Measurements from ENCODE around the gene GABBR2. TPM values are rescaled to one million over a fixed set of nuclear protein-coding genes. Genes with fewer than 3 reads are reported as not detected.

Gene GABBR2
- total and polyA plus RNA-seq, 2 experiments from 2014 or later = 0.89 to 1.3 TPM

DNA sequence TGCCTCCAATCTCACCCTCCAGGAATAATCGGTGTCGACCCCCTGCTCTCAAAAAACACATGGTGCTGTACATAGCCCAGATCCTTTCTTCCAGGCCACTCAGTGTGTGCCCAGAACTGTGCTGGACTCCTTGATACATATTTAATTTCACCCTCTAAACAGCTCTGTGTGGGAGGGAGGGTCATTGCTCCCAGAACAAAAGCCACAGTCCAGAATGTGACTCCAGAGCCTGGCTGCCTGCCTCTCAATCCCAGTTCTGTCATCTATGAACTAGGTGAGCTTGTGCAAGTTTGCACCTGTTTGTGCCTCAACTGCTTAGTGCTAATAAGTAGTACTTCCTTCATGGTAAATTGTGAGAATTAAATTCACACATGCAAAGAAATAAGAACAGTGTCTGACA lies 93.1 kb downstream of the GABBR2 start:
- no peak for TF ChIP-seq POLR2AphosphoS5 (IDR thresholded peaks at IDR 0.05; ENCODE audit: low read depth)
- no peak overlapping the region for H3K27ac Mint-ChIP-seq
- peaks cover 6% of the 10 kb centered on the region; the same call in 1 of the 2 replicates for H3K9me2 ChIP-seq (ENCODE audit: insufficient read depth)
- no peaks in the 10 kb centered on the region for H3K36me3 Mint-ChIP-seq (ENCODE audit: low read depth)
- no peak for DNase-seq (ENCODE audit: low spot score)
- no peak overlapping the region for H2AFZ ChIP-seq
- no peaks in the 10 kb centered on the region for H3K4me1 ChIP-seq (ENCODE audit: insufficient read depth)
- no peaks in the 10 kb centered on the region for H3F3A ChIP-seq (replicated peaks; ENCODE audit: low read depth)
- no peak overlapping the region for H3K4me2 ChIP-seq
- H3K4me3 ChIP-seq = no peak overlapping the region
- peaks cover 4% of the 10 kb centered on the region for H3K27me3 Mint-ChIP-seq (ENCODE audit: insufficient read depth, low read depth, poor library complexity)
- H3K4me1 Mint-ChIP-seq = peaks cover 4% of the 10 kb centered on the region; the same call in 1 of the 3 replicates
- ATAC-seq = no peak
- no peaks in the 10 kb centered on the region for H4K20me1 ChIP-seq (replicated peaks; ENCODE audit: insufficient read depth)
- no peaks in the 10 kb centered on the region for H3K36me3 ChIP-seq (ENCODE audit: insufficient read depth)
- no peaks in the 10 kb centered on the region for H3K27me3 ChIP-seq (ENCODE audit: insufficient read depth)
- H3K27ac ChIP-seq (ENCODE audit: low read depth) = no peak overlapping the region
- no peaks in the 10 kb centered on the region for H3K79me2 ChIP-seq (replicated peaks; ENCODE audit: insufficient read depth)
- no peak overlapping the region for H3K4me3 Mint-ChIP-seq
- H3K9me3 Mint-ChIP-seq = no peaks in the 10 kb centered on the region

DNA sequence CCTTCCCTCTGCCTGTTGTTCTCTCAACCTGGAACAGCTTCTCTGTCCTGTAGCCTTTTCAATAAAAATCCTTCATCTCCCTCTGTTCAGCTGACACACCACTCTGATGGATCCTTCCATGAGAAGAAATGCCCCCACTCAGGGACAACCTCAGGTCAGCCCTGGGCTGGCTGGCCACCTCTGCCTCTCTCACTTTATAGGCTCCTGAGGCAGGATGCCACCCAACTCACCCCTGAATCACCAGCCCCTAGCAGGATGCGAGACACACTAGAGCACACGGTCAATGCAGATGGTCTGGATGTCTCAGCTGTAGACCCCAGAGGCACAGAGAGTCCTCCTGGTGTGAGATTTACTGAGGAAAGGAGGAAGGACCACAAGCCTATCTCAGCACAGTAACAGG lies 93.8 kb downstream of the GABBR2 start:
- TF ChIP-seq STAT1 (IDR thresholded peaks at IDR 0.05; ENCODE audit: unreplicated experiment) = no peak
- TF ChIP-seq, protein P1, sequence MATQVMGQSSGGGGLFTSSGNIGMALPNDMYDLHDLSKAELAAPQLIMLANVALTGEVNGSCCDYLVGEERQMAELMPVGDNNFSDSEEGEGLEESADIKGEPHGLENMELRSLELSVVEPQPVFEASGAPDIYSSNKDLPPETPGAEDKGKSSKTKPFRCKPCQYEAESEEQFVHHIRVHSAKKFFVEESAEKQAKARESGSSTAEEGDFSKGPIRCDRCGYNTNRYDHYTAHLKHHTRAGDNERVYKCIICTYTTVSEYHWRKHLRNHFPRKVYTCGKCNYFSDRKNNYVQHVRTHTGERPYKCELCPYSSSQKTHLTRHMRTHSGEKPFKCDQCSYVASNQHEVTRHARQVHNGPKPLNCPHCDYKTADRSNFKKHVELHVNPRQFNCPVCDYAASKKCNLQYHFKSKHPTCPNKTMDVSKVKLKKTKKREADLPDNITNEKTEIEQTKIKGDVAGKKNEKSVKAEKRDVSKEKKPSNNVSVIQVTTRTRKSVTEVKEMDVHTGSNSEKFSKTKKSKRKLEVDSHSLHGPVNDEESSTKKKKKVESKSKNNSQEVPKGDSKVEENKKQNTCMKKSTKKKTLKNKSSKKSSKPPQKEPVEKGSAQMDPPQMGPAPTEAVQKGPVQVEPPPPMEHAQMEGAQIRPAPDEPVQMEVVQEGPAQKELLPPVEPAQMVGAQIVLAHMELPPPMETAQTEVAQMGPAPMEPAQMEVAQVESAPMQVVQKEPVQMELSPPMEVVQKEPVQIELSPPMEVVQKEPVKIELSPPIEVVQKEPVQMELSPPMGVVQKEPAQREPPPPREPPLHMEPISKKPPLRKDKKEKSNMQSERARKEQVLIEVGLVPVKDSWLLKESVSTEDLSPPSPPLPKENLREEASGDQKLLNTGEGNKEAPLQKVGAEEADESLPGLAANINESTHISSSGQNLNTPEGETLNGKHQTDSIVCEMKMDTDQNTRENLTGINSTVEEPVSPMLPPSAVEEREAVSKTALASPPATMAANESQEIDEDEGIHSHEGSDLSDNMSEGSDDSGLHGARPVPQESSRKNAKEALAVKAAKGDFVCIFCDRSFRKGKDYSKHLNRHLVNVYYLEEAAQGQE (IDR thresholded peaks at IDR 0.05; ENCODE audit: unreplicated experiment) = no peak
- no peak for TF ChIP-seq JUNB (IDR thresholded peaks at IDR 0.05; ENCODE audit: unreplicated experiment)
- TF ChIP-seq, protein P2, sequence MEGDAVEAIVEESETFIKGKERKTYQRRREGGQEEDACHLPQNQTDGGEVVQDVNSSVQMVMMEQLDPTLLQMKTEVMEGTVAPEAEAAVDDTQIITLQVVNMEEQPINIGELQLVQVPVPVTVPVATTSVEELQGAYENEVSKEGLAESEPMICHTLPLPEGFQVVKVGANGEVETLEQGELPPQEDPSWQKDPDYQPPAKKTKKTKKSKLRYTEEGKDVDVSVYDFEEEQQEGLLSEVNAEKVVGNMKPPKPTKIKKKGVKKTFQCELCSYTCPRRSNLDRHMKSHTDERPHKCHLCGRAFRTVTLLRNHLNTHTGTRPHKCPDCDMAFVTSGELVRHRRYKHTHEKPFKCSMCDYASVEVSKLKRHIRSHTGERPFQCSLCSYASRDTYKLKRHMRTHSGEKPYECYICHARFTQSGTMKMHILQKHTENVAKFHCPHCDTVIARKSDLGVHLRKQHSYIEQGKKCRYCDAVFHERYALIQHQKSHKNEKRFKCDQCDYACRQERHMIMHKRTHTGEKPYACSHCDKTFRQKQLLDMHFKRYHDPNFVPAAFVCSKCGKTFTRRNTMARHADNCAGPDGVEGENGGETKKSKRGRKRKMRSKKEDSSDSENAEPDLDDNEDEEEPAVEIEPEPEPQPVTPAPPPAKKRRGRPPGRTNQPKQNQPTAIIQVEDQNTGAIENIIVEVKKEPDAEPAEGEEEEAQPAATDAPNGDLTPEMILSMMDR (conservative IDR thresholded peaks at IDR 0.05; ENCODE audit: low read depth in 2 of 2) = no peak
- no peak for TF ChIP-seq ZNF331 (CRISPR knock-in tag; IDR thresholded peaks at IDR 0.05; ENCODE audit: low read depth)
- TF ChIP-seq, protein P3, sequence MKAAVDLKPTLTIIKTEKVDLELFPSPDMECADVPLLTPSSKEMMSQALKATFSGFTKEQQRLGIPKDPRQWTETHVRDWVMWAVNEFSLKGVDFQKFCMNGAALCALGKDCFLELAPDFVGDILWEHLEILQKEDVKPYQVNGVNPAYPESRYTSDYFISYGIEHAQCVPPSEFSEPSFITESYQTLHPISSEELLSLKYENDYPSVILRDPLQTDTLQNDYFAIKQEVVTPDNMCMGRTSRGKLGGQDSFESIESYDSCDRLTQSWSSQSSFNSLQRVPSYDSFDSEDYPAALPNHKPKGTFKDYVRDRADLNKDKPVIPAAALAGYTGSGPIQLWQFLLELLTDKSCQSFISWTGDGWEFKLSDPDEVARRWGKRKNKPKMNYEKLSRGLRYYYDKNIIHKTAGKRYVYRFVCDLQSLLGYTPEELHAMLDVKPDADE (IDR thresholded peaks at IDR 0.05) = no peak
- TF ChIP-seq, protein P4, sequence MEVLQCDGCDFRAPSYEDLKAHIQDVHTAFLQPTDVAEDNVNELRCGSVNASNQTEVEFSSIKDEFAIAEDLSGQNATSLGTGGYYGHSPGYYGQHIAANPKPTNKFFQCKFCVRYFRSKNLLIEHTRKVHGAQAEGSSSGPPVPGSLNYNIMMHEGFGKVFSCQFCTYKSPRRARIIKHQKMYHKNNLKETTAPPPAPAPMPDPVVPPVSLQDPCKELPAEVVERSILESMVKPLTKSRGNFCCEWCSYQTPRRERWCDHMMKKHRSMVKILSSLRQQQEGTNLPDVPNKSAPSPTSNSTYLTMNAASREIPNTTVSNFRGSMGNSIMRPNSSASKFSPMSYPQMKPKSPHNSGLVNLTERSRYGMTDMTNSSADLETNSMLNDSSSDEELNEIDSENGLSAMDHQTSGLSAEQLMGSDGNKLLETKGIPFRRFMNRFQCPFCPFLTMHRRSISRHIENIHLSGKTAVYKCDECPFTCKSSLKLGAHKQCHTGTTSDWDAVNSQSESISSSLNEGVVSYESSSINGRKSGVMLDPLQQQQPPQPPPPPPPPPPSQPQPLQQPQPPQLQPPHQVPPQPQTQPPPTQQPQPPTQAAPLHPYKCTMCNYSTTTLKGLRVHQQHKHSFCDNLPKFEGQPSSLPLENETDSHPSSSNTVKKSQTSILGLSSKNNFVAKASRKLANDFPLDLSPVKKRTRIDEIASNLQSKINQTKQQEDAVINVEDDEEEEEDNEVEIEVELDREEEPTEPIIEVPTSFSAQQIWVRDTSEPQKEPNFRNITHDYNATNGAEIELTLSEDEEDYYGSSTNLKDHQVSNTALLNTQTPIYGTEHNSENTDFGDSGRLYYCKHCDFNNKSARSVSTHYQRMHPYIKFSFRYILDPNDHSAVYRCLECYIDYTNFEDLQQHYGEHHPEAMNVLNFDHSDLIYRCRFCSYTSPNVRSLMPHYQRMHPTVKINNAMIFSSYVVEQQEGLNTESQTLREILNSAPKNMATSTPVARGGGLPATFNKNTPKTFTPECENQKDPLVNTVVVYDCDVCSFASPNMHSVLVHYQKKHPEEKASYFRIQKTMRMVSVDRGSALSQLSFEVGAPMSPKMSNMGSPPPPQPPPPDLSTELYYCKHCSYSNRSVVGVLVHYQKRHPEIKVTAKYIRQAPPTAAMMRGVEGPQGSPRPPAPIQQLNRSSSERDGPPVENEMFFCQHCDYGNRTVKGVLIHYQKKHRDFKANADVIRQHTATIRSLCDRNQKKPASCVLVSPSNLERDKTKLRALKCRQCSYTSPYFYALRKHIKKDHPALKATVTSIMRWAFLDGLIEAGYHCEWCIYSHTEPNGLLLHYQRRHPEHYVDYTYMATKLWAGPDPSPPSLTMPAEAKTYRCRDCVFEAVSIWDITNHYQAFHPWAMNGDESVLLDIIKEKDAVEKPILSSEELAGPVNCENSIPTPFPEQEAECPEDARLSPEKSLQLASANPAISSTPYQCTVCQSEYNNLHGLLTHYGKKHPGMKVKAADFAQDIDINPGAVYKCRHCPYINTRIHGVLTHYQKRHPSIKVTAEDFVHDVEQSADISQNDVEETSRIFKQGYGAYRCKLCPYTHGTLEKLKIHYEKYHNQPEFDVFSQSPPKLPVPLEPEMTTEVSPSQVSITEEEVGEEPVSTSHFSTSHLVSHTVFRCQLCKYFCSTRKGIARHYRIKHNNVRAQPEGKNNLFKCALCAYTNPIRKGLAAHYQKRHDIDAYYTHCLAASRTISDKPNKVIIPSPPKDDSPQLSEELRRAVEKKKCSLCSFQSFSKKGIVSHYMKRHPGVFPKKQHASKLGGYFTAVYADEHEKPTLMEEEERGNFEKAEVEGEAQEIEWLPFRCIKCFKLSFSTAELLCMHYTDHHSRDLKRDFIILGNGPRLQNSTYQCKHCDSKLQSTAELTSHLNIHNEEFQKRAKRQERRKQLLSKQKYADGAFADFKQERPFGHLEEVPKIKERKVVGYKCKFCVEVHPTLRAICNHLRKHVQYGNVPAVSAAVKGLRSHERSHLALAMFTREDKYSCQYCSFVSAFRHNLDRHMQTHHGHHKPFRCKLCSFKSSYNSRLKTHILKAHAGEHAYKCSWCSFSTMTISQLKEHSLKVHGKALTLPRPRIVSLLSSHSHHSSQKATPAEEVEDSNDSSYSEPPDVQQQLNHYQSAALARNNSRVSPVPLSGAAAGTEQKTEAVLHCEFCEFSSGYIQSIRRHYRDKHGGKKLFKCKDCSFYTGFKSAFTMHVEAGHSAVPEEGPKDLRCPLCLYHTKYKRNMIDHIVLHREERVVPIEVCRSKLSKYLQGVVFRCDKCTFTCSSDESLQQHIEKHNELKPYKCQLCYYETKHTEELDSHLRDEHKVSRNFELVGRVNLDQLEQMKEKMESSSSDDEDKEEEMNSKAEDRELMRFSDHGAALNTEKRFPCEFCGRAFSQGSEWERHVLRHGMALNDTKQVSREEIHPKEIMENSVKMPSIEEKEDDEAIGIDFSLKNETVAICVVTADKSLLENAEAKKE (CRISPR knock-in tag; IDR thresholded peaks at IDR 0.05) = no peak
- TF ChIP-seq ZNF114 (CRISPR knock-in tag; IDR thresholded peaks at IDR 0.05) = no peak
- H3K4me3 Mint-ChIP-seq = no peak overlapping the region

More for the DNA sequence above, 93.8 kb downstream of the GABBR2 start:
- Mint-ChIP-seq H3K36me3 (ENCODE audit: low read depth) (no peaks in the 10 kb centered on the region), H3K9me3 (no peaks in the 10 kb centered on the region), H3K27ac (no peak overlapping the region), H3K27me3 (ENCODE audit: insufficient read depth, low read depth, poor library complexity) (peaks cover 4% of the 10 kb centered on the region), H3K4me1 (peaks cover 9% of the 10 kb centered on the region; the same call in 2 of the 3 replicates)
- H3K27me3 ChIP-seq (ENCODE audit: insufficient read depth) = no peaks in the 10 kb centered on the region
- no peaks in the 10 kb centered on the region for H3K79me2 ChIP-seq (replicated peaks; ENCODE audit: insufficient read depth)
- H4K20me1 ChIP-seq (replicated peaks; ENCODE audit: insufficient read depth) = no peaks in the 10 kb centered on the region
- no peak overlapping the region for H2AFZ ChIP-seq
- no peak overlapping the region for H3K27ac ChIP-seq (ENCODE audit: low read depth)
- no peaks in the 10 kb centered on the region for H3K36me3 ChIP-seq (ENCODE audit: insufficient read depth)
- no peaks in the 10 kb centered on the region for H3F3A ChIP-seq (replicated peaks; ENCODE audit: low read depth)
- no peaks in the 10 kb centered on the region for H3K4me1 ChIP-seq (ENCODE audit: insufficient read depth)
- DNase-seq (ENCODE audit: low spot score) = no peak
- H3K9me2 ChIP-seq (ENCODE audit: insufficient read depth) = peaks cover 6% of the 10 kb centered on the region; the same call in 1 of the 2 replicates
- no peak for ATAC-seq
- no peak overlapping the region for H3K4me3 ChIP-seq
- no peak overlapping the region for H3K4me2 ChIP-seq

All from GM23338 (cell line).